HEK293T (cell line): ENCODE results near the gene BICC1.

Experiments
- CTBP1 ChIP-seq: fragments of 450-650 bp; IDR thresholded peaks from 2 replicates; pipeline ENCODE4 v1.6.1; 2016; ENCODE audit warnings: borderline replicate concordance
- FOXA1 ChIP-seq: fragments of 450-650 bp; IDR thresholded peaks from 2 replicates; pipeline ENCODE4 v1.6.1; 2016; ENCODE audit warnings: mild to moderate bottlenecking
- FOXM1 ChIP-seq: fragments of 450-650 bp; IDR thresholded peaks from 2 replicates; pipeline ENCODE4 v1.6.1; 2017; ENCODE audit warnings: mild to moderate bottlenecking, borderline replicate concordance
- LEF1 ChIP-seq: fragments of 450-650 bp; IDR thresholded peaks from 2 replicates; pipeline ENCODE4 v1.6.1; 2017; ENCODE audit warnings: mild to moderate bottlenecking, borderline replicate concordance
- NFRKB ChIP-seq: fragments of 450-650 bp; IDR thresholded peaks from 2 replicates; pipeline ENCODE4 v1.6.1; 2016; ENCODE audit warnings: mild to moderate bottlenecking, moderate library complexity
- SP1 ChIP-seq: fragments of 450-650 bp; IDR thresholded peaks from 2 replicates; pipeline ENCODE4 v1.6.1; 2017
- SUZ12 ChIP-seq: fragments of 450-650 bp; IDR thresholded peaks from 2 replicates; pipeline ENCODE4 v1.6.1; 2016; ENCODE audit warnings: mild to moderate bottlenecking
- TARDBP ChIP-seq: fragments of 450-650 bp; IDR thresholded peaks from 2 replicates; pipeline ENCODE4 v1.6.1; 2016

- TF ChIP-seq FOXA1 (no peak), CTBP1 (no peak), LEF1 (no peak), SP1 (no peak), TARDBP (no peak), SUZ12 (no peak), NFRKB (no peak), FOXM1 (no peak)
Measured at GRCh38 chr10:58833771-58834561, 321.3 kb downstream of the BICC1 start.
